Activated naive CD8-positive, alpha-beta T cell treated with anti-CD3 and anti-CD28 coated beads, Interleukin-2, amount 50 U/mL, for 24 hours (primary cell): ENCODE data around the gene BCAS4.
A peak's percentile ranks its signal among the peaks of the same experiment; 100 is the strongest.

Experiments
- ATAC-seq: fragments of 150-1000 bp; cut with Tn5 transposase; one replicate; pipeline ENCODE4 v1.10.0; 2021
- DNase-seq: peaks from one replicate; pipeline ENCODE4 v3.0.0; 2021
- H3K27ac Mint-ChIP-seq: one replicate; pipeline ENCODE4 v1.8.0; 2021; ENCODE audit warnings: mild to moderate bottlenecking, mixed read lengths
- H3K27me3 Mint-ChIP-seq: one replicate; pipeline ENCODE4 v1.8.0; 2021; ENCODE audit warnings: mixed read lengths
- H3K36me3 Mint-ChIP-seq: one replicate; pipeline ENCODE4 v1.8.0; 2021; ENCODE audit warnings: low read depth, mixed read lengths
- H3K4me1 Mint-ChIP-seq: one replicate; pipeline ENCODE4 v1.8.0; 2021; ENCODE audit warnings: mixed read lengths
- H3K4me3 Mint-ChIP-seq: one replicate; pipeline ENCODE4 v1.8.0; 2021; ENCODE audit warnings: mild to moderate bottlenecking, moderate library complexity, mixed read lengths
- H3K9me3 Mint-ChIP-seq: one replicate; pipeline ENCODE4 v1.8.0; 2021; ENCODE audit warnings: mixed read lengths

Gene BCAS4

DNA sequence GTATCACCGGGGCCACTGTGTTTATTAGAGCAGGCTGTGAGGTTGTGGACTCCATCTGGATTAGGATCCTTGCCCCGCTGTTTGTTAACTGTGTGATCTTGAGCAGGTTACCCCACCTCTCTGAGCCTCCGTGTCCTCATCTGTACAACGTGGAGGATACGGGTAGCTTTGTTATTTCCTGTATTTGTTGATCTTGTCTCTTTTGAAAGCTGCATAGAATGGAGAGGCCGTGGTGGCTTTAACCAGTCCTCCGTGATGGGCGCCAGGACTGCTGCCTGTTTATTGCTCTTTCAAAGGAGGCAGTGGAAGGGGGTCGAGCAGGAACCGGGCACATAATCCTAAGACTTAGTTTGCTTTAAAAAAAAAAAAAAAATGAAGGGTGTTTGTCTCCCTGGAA lies 22.9 kb downstream of the BCAS4 start:
- Mint-ChIP-seq H3K4me1 (peaks cover 82% of the 10 kb centered on the region), H3K9me3 (peaks cover 3% of the 10 kb centered on the region), H3K4me3 (peak overlapping the region; percentile 60), H3K27me3 (no peaks in the 10 kb centered on the region), H3K27ac (peak overlapping the region; percentile 98), H3K36me3 (peaks cover 6% of the 10 kb centered on the region)
- DNase-seq (no peak), ATAC-seq (no peak)

DNA sequence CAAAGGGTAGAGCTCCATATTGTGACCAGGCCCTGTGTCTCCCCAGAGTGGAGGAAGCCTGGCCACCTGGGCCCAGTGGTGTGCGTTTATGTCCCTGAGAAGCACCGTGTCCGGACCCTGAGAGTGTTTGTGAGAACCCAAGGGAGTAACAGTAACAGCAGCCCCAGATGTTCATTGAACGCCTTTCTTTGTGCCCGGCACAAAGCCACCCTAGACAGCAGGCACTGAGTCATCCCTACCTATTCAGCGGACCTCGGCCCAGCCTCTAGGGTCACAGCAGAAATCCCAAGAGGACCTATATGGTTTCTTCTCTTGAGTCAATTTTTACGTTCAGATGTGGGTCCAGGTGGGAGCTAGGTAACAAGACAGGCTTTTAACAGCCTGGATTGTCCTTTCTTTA lies 24.5 kb downstream of the BCAS4 start:
- Mint-ChIP-seq H3K9me3 (peaks cover 3% of the 10 kb centered on the region), H3K4me1 (peaks cover 73% of the 10 kb centered on the region), H3K36me3 (peaks cover 9% of the 10 kb centered on the region), H3K4me3 (no peak overlapping the region), H3K27me3 (no peaks in the 10 kb centered on the region), H3K27ac (peak overlapping the region; percentile 98)
- no peak for DNase-seq
- ATAC-seq: no peak

DNA sequence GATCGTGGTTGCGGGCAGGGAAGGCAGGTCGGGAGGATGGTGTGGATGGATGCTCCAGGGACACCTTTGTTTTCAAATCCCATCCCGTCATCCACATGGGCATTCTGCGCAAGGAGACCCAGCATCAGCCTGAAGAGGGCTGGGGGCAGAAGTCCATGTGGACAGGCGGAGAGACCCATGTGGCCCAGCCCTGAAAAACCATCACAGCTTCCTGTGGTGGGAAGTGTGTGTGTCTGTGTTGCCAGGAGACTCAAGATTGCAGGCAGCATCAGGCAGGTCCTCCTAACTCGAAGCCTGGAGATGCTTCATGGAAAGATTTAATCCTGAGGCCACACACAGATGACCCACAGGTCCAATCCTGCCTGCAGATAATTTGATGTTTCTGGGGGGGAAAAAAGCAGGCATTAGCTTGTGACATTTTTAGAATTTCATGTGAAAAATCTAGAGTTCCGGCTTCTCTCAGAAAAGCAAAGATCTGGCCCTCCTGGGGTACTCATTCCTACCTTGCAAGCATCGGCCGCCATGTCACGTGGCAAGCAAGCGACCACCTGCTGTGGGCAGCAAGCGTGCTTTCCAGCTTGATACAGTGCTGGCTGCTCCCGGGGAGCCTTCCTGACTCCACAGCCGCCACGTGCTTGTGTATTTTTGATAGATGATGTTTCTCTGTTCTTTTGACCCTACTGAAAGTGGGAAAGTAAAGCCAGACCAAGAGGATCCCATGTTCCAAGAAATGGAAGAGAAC lies 25.8 kb downstream of the BCAS4 start:
- no peak for ATAC-seq
- Mint-ChIP-seq H3K27me3 (no peaks in the 10 kb centered on the region), H3K4me1 (peaks cover 60% of the 10 kb centered on the region), H3K4me3 (no peak overlapping the region), H3K36me3 (peaks cover 9% of the 10 kb centered on the region), H3K9me3 (peaks cover 3% of the 10 kb centered on the region), H3K27ac (peak overlapping the region; percentile 24)
- DNase-seq: no peak

DNA sequence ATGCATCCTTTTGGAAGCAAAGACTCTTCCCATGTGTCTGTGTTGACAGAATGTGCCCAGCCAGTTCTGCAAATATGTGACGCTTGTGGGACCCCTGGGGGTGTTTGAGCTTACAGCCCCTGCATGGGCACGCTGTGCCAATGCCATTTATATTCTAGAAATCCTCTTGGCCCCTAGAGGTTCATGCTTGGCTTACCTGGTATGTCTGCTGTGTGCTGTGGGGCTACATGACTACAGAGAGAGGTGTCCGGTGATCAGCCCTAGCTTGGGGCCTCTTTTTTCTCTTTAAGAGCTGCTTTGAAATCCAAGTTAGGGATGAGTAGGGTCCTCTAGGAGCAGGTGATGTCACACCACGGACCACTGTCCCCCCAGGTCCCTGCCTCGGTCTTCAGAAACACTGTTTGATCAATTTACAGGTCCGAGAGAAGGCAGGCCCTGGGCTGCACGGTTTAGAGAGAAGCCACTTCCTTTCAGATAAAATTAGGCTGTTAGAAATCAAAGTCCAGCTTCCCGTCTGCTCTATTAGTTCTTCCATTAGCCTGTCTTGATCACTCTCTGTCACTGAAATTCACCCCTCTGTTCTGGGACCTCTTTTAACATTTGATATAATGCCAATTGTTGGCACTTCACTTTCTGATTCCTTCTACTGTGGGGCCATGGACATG lies 26.5 kb downstream of the BCAS4 start:
- DNase-seq (no peak), ATAC-seq (no peak)
- H3K4me1 Mint-ChIP-seq: peaks cover 53% of the 10 kb centered on the region
- no peaks in the 10 kb centered on the region for H3K27me3 Mint-ChIP-seq
- peaks cover 8% of the 10 kb centered on the region for H3K36me3 Mint-ChIP-seq
- peak overlapping the region; percentile 71 for H3K27ac Mint-ChIP-seq
- no peak overlapping the region for H3K4me3 Mint-ChIP-seq
- H3K9me3 Mint-ChIP-seq: peaks cover 3% of the 10 kb centered on the region

DNA sequence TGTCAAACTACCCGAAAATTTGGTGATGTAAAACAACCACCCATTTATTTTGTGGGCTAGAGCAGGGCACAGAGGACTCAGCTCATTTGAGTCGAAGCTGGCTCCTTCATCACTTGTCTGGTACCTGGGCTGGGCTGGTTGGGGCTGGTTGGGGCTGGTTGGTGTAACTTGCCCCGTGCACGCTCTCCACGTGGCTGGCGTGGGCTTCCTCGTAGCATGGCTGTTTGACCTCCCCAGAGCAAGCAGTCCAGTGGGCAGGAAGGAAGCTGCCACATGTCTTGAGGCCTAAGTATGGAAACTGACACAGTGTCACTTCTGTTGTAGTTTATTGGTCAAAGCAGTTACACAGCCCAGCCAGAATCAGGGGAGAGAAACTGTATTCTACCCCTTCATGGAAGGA lies 27.1 kb downstream of the BCAS4 start:
- Mint-ChIP-seq H3K27me3 (no peaks in the 10 kb centered on the region), H3K4me1 (peaks cover 49% of the 10 kb centered on the region), H3K27ac (peak overlapping the region; percentile 71), H3K9me3 (peaks cover 3% of the 10 kb centered on the region), H3K4me3 (no peak overlapping the region), H3K36me3 (peaks cover 8% of the 10 kb centered on the region)
- DNase-seq (no peak), ATAC-seq (no peak)

DNA sequence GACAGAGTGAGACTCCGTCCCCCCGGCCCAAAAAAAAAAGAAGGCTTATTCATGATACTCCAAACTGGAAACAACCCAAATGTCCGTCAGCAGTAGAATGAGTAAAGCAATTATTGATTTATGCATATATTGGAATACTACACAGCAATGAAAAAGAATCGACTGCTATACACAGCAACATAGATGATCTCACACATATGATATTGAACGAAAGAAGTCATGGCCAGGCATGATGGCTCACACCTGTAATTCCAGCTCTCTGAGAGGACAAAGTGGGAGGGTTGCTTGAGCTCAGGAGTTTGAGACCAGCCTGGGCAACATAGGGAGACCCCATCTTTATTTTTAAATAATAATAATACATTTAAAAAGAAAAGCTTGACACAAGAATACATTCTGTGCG lies 28.5 kb downstream of the BCAS4 start:
- DNase-seq (no peak), ATAC-seq (no peak)
- Mint-ChIP-seq H3K27ac (no peak overlapping the region), H3K4me1 (peaks cover 36% of the 10 kb centered on the region), H3K9me3 (peaks cover 3% of the 10 kb centered on the region), H3K4me3 (no peak overlapping the region), H3K27me3 (no peaks in the 10 kb centered on the region), H3K36me3 (peaks cover 7% of the 10 kb centered on the region)

DNA sequence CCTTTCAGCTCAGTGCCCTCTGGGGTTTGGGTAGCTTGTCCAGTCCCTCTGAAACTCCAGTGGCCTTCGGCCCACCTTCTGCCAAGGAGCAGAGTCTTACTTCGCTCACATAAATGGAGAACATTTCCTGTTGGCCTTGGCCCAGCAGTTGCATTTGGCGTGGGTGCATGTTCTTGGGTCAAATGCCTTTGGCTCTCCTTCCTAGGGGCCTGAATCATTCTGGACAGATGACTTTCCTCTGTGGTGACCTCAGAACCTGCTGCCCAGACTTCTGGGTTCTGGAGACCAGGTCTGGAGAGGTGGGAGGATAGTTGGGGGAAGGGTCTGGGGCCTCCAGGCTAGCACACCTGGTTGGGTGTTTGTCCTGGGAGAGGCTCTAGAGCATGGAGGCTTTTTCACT lies 29.3 kb downstream of the BCAS4 start:
- H3K27me3 Mint-ChIP-seq: no peaks in the 10 kb centered on the region
- H3K27ac Mint-ChIP-seq: no peak overlapping the region
- ATAC-seq (no peak), DNase-seq (no peak)
- no peak overlapping the region for H3K4me3 Mint-ChIP-seq
- peaks cover 3% of the 10 kb centered on the region for H3K36me3 Mint-ChIP-seq
- H3K4me1 Mint-ChIP-seq: peaks cover 29% of the 10 kb centered on the region
- H3K9me3 Mint-ChIP-seq: no peaks in the 10 kb centered on the region

DNA sequence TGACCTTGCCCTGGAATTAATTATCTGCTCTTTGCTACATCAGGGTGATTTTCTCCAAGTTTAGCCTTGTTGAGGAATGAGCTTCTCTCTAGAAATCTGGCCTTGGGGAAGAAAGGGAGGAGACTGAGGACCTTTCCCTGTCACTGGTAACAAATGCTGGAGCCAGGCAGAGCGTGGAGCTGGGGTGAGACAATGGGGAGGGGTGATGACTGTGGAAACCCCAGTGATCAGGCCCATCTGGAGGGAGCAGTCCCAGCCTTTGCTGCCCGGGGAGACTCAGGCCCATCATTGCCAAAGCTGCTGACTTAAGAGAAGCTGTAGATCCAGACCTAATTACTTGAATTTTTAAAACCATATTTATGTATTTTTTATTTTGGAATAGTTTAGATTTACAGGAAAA lies 31.3 kb downstream of the BCAS4 start:
- Mint-ChIP-seq H3K9me3 (no peaks in the 10 kb centered on the region), H3K27ac (peak overlapping the region; percentile 12), H3K36me3 (peaks cover 4% of the 10 kb centered on the region), H3K4me1 (peaks cover 13% of the 10 kb centered on the region), H3K4me3 (no peak overlapping the region), H3K27me3 (no peaks in the 10 kb centered on the region)
- ATAC-seq (no peak), DNase-seq (no peak)

DNA sequence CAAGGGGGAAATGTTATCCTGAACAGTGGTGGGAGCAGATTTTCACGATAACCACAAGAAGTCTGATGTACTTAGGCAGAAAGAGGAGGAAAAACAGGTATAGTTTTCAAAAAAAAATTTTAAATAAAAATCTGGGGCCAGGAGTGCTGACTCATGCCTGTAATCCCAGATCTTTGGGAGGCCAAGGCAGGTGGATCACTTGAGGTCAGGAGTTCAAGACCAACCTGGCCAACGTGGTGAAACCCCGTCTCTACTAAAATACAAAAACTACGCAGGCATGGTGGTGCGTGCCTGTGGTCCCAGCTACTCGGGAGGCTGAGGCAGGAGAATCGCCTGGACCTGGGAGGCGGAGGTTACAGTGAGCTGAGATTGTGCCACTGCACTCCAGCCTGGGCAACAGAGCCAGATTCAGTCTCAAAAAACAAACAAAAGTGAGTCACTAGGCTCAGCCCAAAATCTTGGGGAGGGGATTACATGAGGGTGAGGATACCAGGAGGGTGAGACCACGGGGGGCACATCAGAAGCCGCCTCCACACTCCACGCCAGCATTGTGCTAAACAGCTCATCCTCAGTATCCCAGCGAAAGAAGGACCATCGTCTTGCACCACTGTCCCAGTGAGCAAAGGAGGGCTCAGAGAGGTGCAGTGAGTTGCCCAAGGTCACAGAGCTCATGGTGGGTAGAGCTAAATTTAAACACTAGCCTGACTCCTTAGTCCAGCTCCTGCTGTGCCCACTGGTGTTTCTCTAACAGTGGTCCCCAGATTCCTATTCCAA lies 33.7 kb downstream of the BCAS4 start:
- no peak for DNase-seq
- peak overlapping the region; percentile 74 for H3K27ac Mint-ChIP-seq
- H3K9me3 Mint-ChIP-seq: no peaks in the 10 kb centered on the region
- no peaks in the 10 kb centered on the region for H3K4me1 Mint-ChIP-seq
- H3K4me3 Mint-ChIP-seq: no peak overlapping the region
- ATAC-seq: no peak
- no peaks in the 10 kb centered on the region for H3K27me3 Mint-ChIP-seq
- peaks cover 10% of the 10 kb centered on the region for H3K36me3 Mint-ChIP-seq

DNA sequence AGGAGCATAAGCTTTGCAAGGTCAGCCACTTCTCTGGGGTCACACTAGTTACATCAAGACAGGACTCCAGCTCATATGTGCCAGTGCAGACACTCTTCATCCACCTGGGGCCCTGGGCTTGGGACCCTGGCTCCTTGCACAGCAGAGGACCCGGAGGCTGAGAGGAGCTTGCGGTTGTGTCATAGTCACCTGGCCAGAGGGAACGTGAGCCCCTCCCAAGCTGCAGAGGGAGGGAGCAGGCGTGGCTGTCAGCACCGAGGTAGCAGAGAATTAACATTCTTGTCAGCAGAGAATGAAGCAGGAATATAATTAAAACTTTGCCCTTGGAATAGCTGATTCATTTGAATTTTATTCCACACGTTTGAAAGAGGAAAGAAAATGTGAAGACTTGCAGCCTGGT lies 36.8 kb downstream of the BCAS4 start:
- no peak for DNase-seq
- no peak for ATAC-seq
- Mint-ChIP-seq H3K27ac (no peak overlapping the region), H3K27me3 (no peaks in the 10 kb centered on the region), H3K9me3 (no peaks in the 10 kb centered on the region), H3K4me3 (no peak overlapping the region), H3K4me1 (no peaks in the 10 kb centered on the region), H3K36me3 (peaks cover 13% of the 10 kb centered on the region)

DNA sequence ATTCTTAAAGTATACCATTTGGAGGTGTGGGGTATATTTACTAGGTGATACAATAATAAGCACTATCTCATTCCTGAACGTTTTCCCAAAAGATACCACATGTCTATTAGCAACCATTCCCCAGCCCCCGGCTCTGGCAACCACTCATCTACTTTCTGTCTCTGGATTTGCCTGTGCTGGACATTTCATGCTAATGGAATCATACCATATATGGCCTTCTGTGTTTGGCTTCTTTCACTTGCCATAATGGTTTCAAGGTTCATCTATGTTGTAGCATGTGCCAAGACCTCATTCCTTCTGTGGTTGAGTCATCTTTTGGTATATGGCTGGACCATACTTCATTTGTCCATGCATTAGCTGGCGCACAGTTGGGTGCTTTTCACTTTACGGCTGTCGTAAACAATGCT lies 39.7 kb downstream of the BCAS4 start:
- H3K27ac Mint-ChIP-seq: no peak overlapping the region
- peaks cover 16% of the 10 kb centered on the region for H3K36me3 Mint-ChIP-seq
- no peaks in the 10 kb centered on the region for H3K9me3 Mint-ChIP-seq
- no peaks in the 10 kb centered on the region for H3K27me3 Mint-ChIP-seq
- ATAC-seq (no peak), DNase-seq (no peak)
- H3K4me3 Mint-ChIP-seq: no peak overlapping the region
- H3K4me1 Mint-ChIP-seq: peaks cover 11% of the 10 kb centered on the region

DNA sequence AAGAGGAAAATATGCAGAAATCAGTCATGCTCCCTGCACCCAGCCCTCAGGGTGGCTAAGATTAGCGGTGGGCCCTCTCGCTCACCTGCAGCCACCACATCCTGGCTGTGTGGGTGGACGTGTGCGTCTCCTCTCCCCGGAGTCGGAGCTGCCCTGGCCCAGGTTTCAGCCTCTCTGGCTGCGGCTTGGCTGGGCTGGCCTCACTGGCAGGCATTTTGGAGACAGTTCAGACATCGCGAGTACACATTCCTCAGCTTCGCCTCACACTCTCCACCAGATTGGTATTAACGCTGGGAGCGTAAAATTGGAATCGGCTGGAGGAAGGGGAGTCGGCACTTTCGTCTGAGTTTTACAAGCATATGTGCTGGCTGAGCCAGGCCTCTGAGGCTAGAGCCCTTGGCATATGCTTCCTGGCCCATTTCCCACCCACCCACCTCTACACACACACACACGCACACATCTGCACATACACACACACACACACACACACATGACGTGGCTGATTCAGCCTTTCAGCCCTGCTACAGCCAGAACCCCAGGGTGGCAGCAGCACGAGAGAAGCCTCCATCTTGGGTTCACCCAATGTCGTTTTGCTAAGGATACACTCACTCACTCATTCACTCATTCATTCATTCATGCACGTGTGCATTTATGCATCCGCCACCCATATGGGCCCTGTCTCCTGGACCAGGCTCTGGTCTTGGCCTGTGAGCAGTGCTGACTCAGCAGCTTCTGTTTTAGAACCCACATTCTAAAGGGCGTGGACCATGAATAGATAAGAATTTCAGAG lies 42.9 kb downstream of the BCAS4 start:
- no peak for DNase-seq
- Mint-ChIP-seq H3K27me3 (no peaks in the 10 kb centered on the region), H3K4me1 (peaks cover 11% of the 10 kb centered on the region), H3K4me3 (no peak overlapping the region), H3K9me3 (no peaks in the 10 kb centered on the region), H3K27ac (peak overlapping the region; percentile 68), H3K36me3 (peaks cover 9% of the 10 kb centered on the region)
- ATAC-seq: peak; percentile 68

DNA sequence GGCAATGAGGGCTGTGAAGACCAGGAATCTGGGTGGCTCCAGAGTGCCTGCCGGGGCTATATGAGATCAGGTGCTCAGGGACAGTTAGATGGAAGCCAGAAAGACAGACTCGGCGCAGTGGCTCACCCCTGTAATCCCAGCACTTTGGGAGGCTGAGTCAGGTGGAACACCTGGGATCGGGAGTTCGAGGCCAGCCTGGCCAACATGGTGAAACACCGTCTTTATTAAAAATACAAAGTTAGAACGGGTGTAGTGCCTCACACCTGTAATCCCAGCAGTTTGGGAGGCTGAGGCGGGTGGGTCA lies 43.4 kb downstream of the BCAS4 start:
- H3K4me1 Mint-ChIP-seq: peaks cover 11% of the 10 kb centered on the region
- H3K27me3 Mint-ChIP-seq: no peaks in the 10 kb centered on the region
- ATAC-seq (no peak), DNase-seq (no peak)
- H3K36me3 Mint-ChIP-seq: peaks cover 11% of the 10 kb centered on the region
- no peaks in the 10 kb centered on the region for H3K9me3 Mint-ChIP-seq
- H3K4me3 Mint-ChIP-seq: no peak overlapping the region
- peak overlapping the region; percentile 68 for H3K27ac Mint-ChIP-seq

DNA sequence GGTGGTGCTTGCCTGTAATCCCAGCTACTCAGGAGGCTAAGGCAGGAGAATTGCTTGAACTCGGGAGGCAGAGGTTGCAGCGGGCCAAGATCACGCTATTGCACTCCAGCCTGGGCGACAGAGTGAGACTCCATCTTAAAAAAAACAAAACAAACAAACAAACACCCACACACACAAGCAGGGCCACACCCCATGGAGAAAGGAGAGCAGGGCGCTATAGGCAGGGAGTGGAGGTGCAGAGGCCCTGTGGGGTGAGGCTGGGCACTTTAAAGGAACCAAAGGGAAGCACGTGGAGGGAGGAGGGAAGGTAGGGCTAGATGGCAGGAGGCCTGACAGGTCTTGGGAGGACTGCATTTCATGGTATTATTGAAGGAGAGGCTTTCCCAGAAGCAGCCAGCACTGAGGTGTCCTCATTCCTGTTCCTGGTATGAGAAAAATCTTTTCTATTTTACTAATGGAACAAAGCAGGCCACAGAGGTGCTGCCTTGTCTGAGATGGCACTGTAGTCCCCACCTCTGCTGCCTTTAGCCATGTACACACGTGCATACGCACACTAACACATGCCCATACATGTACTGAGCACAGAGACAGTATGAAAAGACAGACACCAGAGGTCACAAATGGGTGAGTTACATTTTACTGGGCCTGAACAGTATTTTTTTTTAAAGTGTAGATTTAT lies 44.0 kb downstream of the BCAS4 start:
- no peaks in the 10 kb centered on the region for H3K9me3 Mint-ChIP-seq
- no peak overlapping the region for H3K4me3 Mint-ChIP-seq
- peaks cover 11% of the 10 kb centered on the region for H3K36me3 Mint-ChIP-seq
- H3K27me3 Mint-ChIP-seq: no peaks in the 10 kb centered on the region
- H3K4me1 Mint-ChIP-seq: peaks cover 11% of the 10 kb centered on the region
- no peak overlapping the region for H3K27ac Mint-ChIP-seq
- DNase-seq: no peak
- ATAC-seq: no peak
